Glutamatergic neuron (in vitro differentiated cells): Measurements from ENCODE around the gene ZNF79. TPM values are rescaled to one million over a fixed set of nuclear protein-coding genes. Genes with fewer than 3 reads are reported as not detected.

Source experiments
- DNase-seq: peaks from one replicate; pipeline ENCODE4 v3.0.0; 2022
- H3K27ac Mint-ChIP-seq: one replicate; pipeline ENCODE4 v1.8.0; 2020; ENCODE audit warnings: mild to moderate bottlenecking, mixed read lengths, inconsistent platforms; ENCODE audit not compliant: unreplicated experiment
- H3K27me3 Mint-ChIP-seq: one replicate; pipeline ENCODE4 v1.8.0; 2020; ENCODE audit warnings: mild to moderate bottlenecking, moderate library complexity, mixed read lengths, inconsistent platforms; ENCODE audit not compliant: unreplicated experiment
- H3K36me3 Mint-ChIP-seq: one replicate; pipeline ENCODE4 v1.8.0; 2020; ENCODE audit warnings: mild to moderate bottlenecking, mixed read lengths, inconsistent platforms; ENCODE audit not compliant: unreplicated experiment
- H3K4me1 Mint-ChIP-seq: one replicate; pipeline ENCODE4 v1.8.0; 2020; ENCODE audit warnings: mild to moderate bottlenecking, low read depth, mixed read lengths, inconsistent platforms; ENCODE audit not compliant: unreplicated experiment
- H3K4me3 Mint-ChIP-seq: one replicate; pipeline ENCODE4 v1.8.0; 2020; ENCODE audit warnings: mild to moderate bottlenecking, mixed read lengths, inconsistent platforms; ENCODE audit not compliant: unreplicated experiment
- H3K9me3 Mint-ChIP-seq: one replicate; pipeline ENCODE4 v1.8.0; 2020; ENCODE audit warnings: mild to moderate bottlenecking, moderate library complexity, mixed read lengths, inconsistent platforms; ENCODE audit not compliant: unreplicated experiment
- total RNA-seq: library from RNA; stranded (reverse); fragmentation: NEBNext Ultra II Directional; extraction: Animal tissue kit (Norgen Biotek cat#: 25700); gene quantifications from one replicate; pipeline ENCODE4 v1.2.1, GENCODE V29; 2021; ENCODE audit not compliant: unreplicated experiment
- TF ChIP-seq, protein P1 (sequence below): fragments of 200-600 bp; sonication (generic); IDR thresholded peaks from one replicate; pipeline ENCODE4 v1.5.0; 2021; ENCODE audit not compliant: partially characterized antibody, unreplicated experiment

Gene ZNF79
- total RNA-seq, 1 donor from 2014 or later, result 10.0 TPM

DNA sequence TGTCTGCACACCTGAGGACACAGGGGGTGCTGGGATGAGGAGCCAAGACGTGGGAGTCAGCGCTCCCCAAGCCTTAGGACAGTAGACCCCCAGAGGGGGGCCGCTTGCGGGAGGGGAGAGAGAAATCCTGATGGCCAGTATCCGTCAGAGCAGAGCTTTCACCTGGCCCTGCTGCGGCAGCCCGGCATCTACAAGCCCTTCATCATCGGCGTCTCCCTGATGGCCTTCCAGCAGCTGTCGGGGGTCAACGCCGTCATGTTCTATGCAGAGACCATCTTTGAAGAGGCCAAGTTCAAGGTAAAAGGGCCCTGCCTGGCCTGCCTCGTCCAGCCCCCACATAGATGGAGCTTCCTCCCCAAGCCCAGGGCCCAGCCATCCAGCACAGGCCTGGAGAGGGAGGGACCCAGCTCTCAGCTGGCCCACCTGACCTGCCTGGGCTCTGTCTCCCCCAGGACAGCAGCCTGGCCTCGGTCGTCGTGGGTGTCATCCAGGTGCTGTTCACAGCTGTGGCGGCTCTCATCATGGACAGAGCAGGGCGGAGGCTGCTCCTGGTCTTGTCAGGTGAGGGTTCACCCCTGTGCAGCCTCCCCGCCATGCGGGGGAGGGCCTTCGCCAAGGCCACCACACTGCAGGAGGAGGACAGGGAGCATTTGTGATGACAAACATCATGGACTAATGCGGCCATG is 20.5 kb upstream of the ZNF79 start:
- TF ChIP-seq, protein P1, sequence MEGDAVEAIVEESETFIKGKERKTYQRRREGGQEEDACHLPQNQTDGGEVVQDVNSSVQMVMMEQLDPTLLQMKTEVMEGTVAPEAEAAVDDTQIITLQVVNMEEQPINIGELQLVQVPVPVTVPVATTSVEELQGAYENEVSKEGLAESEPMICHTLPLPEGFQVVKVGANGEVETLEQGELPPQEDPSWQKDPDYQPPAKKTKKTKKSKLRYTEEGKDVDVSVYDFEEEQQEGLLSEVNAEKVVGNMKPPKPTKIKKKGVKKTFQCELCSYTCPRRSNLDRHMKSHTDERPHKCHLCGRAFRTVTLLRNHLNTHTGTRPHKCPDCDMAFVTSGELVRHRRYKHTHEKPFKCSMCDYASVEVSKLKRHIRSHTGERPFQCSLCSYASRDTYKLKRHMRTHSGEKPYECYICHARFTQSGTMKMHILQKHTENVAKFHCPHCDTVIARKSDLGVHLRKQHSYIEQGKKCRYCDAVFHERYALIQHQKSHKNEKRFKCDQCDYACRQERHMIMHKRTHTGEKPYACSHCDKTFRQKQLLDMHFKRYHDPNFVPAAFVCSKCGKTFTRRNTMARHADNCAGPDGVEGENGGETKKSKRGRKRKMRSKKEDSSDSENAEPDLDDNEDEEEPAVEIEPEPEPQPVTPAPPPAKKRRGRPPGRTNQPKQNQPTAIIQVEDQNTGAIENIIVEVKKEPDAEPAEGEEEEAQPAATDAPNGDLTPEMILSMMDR, result no peak
- Mint-ChIP-seq H3K27me3 (peaks cover 9% of the 10 kb centered on the region), H3K36me3 (no peaks in the 10 kb centered on the region), H3K4me3 (no peak overlapping the region), H3K9me3 (peaks cover 3% of the 10 kb centered on the region), H3K27ac (no peak overlapping the region), H3K4me1 (peaks cover 14% of the 10 kb centered on the region)
- no peak for DNase-seq

DNA sequence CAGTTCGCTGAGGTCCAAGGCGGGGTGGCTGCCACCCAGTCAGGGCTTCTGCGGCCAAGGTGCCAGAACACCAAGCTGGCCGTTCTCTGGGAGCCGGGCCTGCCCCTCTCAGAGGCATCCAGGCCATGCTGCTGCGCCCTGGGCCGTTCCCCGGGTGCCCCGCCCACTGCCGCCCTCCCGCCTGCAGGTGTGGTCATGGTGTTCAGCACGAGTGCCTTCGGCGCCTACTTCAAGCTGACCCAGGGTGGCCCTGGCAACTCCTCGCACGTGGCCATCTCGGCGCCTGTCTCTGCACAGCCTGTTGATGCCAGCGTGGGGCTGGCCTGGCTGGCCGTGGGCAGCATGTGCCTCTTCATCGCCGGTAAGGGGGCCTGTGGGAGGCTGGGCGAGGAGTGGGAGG is 19.6 kb upstream of the ZNF79 start:
- Mint-ChIP-seq H3K4me1 (peaks cover 14% of the 10 kb centered on the region), H3K9me3 (peaks cover 3% of the 10 kb centered on the region), H3K27ac (no peak overlapping the region), H3K4me3 (no peak overlapping the region), H3K27me3 (peaks cover 6% of the 10 kb centered on the region), H3K36me3 (no peaks in the 10 kb centered on the region)
- DNase-seq, result no peak
- TF ChIP-seq, protein P1, result no peak

DNA sequence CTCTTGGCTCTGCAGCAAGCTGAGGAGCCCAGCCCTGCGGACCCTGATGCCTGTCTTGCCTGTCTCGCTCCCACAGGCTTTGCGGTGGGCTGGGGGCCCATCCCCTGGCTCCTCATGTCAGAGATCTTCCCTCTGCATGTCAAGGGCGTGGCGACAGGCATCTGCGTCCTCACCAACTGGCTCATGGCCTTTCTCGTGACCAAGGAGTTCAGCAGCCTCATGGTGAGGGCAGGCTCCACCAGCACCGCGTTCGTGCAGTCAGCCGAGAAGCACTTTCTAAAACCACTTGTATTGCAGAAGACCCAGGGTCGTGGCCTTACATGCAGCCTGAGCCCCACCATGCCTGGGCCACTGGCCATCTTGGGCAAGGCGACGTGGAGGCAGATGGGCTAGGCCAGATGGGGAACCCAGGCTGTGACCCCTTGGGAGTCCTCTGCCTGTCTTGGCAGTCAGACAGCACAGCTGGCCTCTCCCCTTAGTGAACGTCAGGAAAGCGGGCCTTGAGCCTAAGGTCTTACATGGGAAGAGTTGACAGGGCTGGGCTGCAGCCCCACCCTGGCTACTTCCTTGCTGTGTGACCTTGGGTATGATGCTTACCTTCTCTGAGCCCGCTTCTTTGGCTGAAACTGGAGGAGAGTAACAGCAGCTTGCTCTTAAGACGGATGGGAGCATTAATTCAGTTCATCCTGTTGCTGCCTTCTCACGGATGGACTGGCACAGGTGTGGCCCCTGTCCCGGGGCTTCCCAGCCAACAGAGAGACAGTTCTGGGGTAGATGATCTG is 18.6 kb upstream of the ZNF79 start:
- DNase-seq, result peak; percentile 72
- no peaks in the 10 kb centered on the region for H3K36me3 Mint-ChIP-seq
- H3K27me3 Mint-ChIP-seq, result peaks cover 6% of the 10 kb centered on the region
- H3K4me3 Mint-ChIP-seq, result peak overlapping the region; percentile 47
- H3K9me3 Mint-ChIP-seq, result peaks cover 3% of the 10 kb centered on the region
- H3K27ac Mint-ChIP-seq, result peak overlapping the region; percentile 93
- peaks cover 14% of the 10 kb centered on the region for H3K4me1 Mint-ChIP-seq
- TF ChIP-seq, protein P1, result no peak

DNA sequence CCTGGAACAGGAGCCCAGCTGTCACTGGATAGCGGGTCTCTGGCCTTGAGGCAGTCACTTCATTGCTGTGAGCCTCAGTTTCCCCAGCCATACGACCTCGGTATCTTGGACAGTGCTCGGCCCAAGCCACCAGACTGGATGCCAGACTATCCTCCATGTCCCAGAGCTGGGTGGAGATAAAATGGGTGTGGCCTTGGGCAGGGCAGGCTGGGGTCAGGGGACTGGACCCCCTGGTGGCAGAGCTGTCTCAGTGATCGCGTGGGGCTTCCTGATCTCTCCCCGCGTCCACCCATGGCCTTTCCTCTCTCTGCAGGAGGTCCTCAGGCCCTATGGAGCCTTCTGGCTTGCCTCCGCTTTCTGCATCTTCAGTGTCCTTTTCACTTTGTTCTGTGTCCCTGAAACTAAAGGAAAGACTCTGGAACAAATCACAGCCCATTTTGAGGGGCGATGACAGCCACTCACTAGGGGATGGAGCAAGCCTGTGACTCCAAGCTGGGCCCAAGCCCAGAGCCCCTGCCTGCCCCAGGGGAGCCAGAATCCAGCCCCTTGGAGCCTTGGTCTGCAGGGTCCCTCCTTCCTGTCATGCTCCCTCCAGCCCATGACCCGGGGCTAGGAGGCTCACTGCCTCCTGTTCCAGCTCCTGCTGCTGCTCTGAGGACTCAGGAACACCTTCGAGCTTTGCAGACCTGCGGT is 17.2 kb upstream of the ZNF79 start:
- Mint-ChIP-seq H3K4me1 (peaks cover 14% of the 10 kb centered on the region), H3K4me3 (no peak overlapping the region), H3K9me3 (peaks cover 3% of the 10 kb centered on the region), H3K36me3 (no peaks in the 10 kb centered on the region), H3K27me3 (peaks cover 6% of the 10 kb centered on the region), H3K27ac (peak overlapping the region; percentile 64)
- no peak for DNase-seq
- TF ChIP-seq, protein P1, result no peak
